KOPT-K1 (cell line): ENCODE data around the gene ATF1.
A peak's percentile ranks its signal among the peaks of the same experiment; 100 is the strongest.

Source experiments
- H3K27ac ChIP-seq: fragments of 200-600 bp; sonication (generic); 2 replicates; pipeline ENCODE4 v1.5.1; 2016; ENCODE audit warnings: antibody characterized with exemption, mild to moderate bottlenecking, low read depth, low read length; ENCODE audit not compliant: poor library complexity, severe bottlenecking
- H3K36me3 ChIP-seq: fragments of 200-600 bp; sonication (generic); 2 replicates; pipeline ENCODE4 v1.5.1; 2017; ENCODE audit warnings: antibody characterized with exemption, mild to moderate bottlenecking, low read length, moderate library complexity; ENCODE audit not compliant: insufficient read depth
- H3K9me3 ChIP-seq: fragments of 200-600 bp; sonication (generic); 2 replicates; pipeline ENCODE4 v1.5.1; 2017; ENCODE audit warnings: antibody characterized with exemption, low read length, mild to moderate bottlenecking; ENCODE audit not compliant: insufficient read depth, poor library complexity, severe bottlenecking

ATF1 gene

GRCh38 chr12:50763639-50764285 lies at the start of gene ATF1:
Gene ATF1, plus strand, starts transcription at chr12:50764101. Its CDS starts 16,045 bp downstream, at chr12:50780146.
- Histone ChIP-seq H3K27ac (peak within 1 kb of the TSS; percentile 94), H3K36me3 (no peaks in the 10 kb centered on the region), H3K9me3 (peaks cover under 1% of the 10 kb centered on the region)

- H3K36me3 ChIP-seq = peaks cover 73% of the 10 kb centered on the region
- H3K9me3 ChIP-seq = no peaks in the 10 kb centered on the region
- no peak overlapping the region for H3K27ac ChIP-seq
These were observed 48.7 kb upstream of the ATF1 start for GRCh38 chr12:50715174-50715573.

GRCh38 chr12:50718760-50719159 lies 45.1 kb upstream of the ATF1 start:
- Histone ChIP-seq H3K36me3 (peaks cover 82% of the 10 kb centered on the region), H3K9me3 (no peaks in the 10 kb centered on the region), H3K27ac (no peak overlapping the region)

- peaks cover 83% of the 10 kb centered on the region for H3K36me3 ChIP-seq
- H3K9me3 ChIP-seq = no peaks in the 10 kb centered on the region
- H3K27ac ChIP-seq = no peak overlapping the region
These were observed 43.8 kb upstream of the ATF1 start for GRCh38 chr12:50720085-50720484.

GRCh38 chr12:50720501-50720900 lies 43.4 kb upstream of the ATF1 start:
- Histone ChIP-seq H3K36me3 (peaks cover 83% of the 10 kb centered on the region), H3K9me3 (no peaks in the 10 kb centered on the region), H3K27ac (no peak overlapping the region)

GRCh38 chr12:50723865-50724264 lies 40.0 kb upstream of the ATF1 start:
- no peaks in the 10 kb centered on the region for H3K9me3 ChIP-seq
- no peak overlapping the region for H3K27ac ChIP-seq
- H3K36me3 ChIP-seq = peaks cover 87% of the 10 kb centered on the region

GRCh38 chr12:50725011-50725942 lies 38.6 kb upstream of the ATF1 start:
- peaks cover 95% of the 10 kb centered on the region for H3K36me3 ChIP-seq

GRCh38 chr12:50727466-50727865 lies 36.4 kb upstream of the ATF1 start:
- Histone ChIP-seq H3K36me3 (peaks cover 100% of the 10 kb centered on the region), H3K9me3 (no peaks in the 10 kb centered on the region), H3K27ac (no peak overlapping the region)

More at GRCh38 chr12:50725011-50725942, 38.6 kb upstream of the ATF1 start:
- Histone ChIP-seq H3K9me3 (no peaks in the 10 kb centered on the region), H3K27ac (no peak overlapping the region)

GRCh38 chr12:50728417-50728816 lies 35.5 kb upstream of the ATF1 start:
- no peaks in the 10 kb centered on the region for H3K9me3 ChIP-seq
- peaks cover 97% of the 10 kb centered on the region for H3K36me3 ChIP-seq
- no peak overlapping the region for H3K27ac ChIP-seq

- Histone ChIP-seq H3K36me3 (peaks cover 97% of the 10 kb centered on the region), H3K27ac (no peak overlapping the region), H3K9me3 (no peaks in the 10 kb centered on the region)
These were observed 35.1 kb upstream of the ATF1 start for GRCh38 chr12:50728841-50729240.

- H3K9me3 ChIP-seq = no peaks in the 10 kb centered on the region
- peaks cover 94% of the 10 kb centered on the region for H3K36me3 ChIP-seq
- no peak overlapping the region for H3K27ac ChIP-seq
These were observed 31.3 kb upstream of the ATF1 start for GRCh38 chr12:50732591-50732990.

- Histone ChIP-seq H3K36me3 (peaks cover 92% of the 10 kb centered on the region), H3K27ac (no peak overlapping the region), H3K9me3 (no peaks in the 10 kb centered on the region)
These were observed 30.2 kb upstream of the ATF1 start for GRCh38 chr12:50733706-50734105.

- Histone ChIP-seq H3K9me3 (no peaks in the 10 kb centered on the region), H3K27ac (no peak overlapping the region), H3K36me3 (peaks cover 92% of the 10 kb centered on the region)
These were observed 29.3 kb upstream of the ATF1 start for GRCh38 chr12:50734409-50735263.

GRCh38 chr12:50739611-50740010 lies 24.3 kb upstream of the ATF1 start:
- H3K9me3 ChIP-seq = no peaks in the 10 kb centered on the region
- H3K27ac ChIP-seq = no peak overlapping the region
- H3K36me3 ChIP-seq = peaks cover 96% of the 10 kb centered on the region

- Histone ChIP-seq H3K27ac (no peak overlapping the region), H3K36me3 (peaks cover 96% of the 10 kb centered on the region), H3K9me3 (no peaks in the 10 kb centered on the region)
These were observed 23.6 kb upstream of the ATF1 start for GRCh38 chr12:50740307-50740706.
